OCI-LY3 (cell line): ENCODE results near the gene RBL1.
A peak's percentile ranks its signal among the peaks of the same experiment; 100 is the strongest.

Source experiments
- H2AFZ ChIP-seq: fragments of 200-600, 300-600 bp; shearing (Covaris generic); 2 replicates; pipeline ENCODE4 v1.6.0; 2014; ENCODE audit warnings: antibody characterized with exemption, low read depth, low read length
- H3K27ac ChIP-seq: fragments of 200-600, 300-600 bp; sonication (generic); 2 replicates; pipeline ENCODE4 v1.5.1; 2014; ENCODE audit warnings: mild to moderate bottlenecking, low read length, moderate library complexity, mixed read lengths
- H3K27me3 ChIP-seq: fragments of 200-600, 300-600 bp; sonication (generic); 2 replicates; pipeline ENCODE4 v1.6.1; 2014; ENCODE audit warnings: low read depth, low read length, mixed read lengths
- H3K36me3 ChIP-seq: fragments of 200-600, 300-600 bp; sonication (generic); replicated peaks from 2 replicates; pipeline ENCODE3; 2014; ENCODE audit warnings: low read depth, low read length, mixed read lengths
- H3K4me1 ChIP-seq: fragments of 300-600, 200-600 bp; sonication (generic); 2 replicates; pipeline ENCODE4 v1.6.1; 2014; ENCODE audit warnings: low read length, mixed read lengths
- H3K4me2 ChIP-seq: fragments of 200-600, 300-600 bp; sonication (generic); 2 replicates; pipeline ENCODE4 v1.6.1; 2014; ENCODE audit warnings: low read length, mixed read lengths
- H3K4me3 ChIP-seq: fragments of 300-600, 200-600 bp; sonication (generic); 2 replicates; pipeline ENCODE4 v1.5.1; 2014; ENCODE audit warnings: antibody characterized with exemption, mild to moderate bottlenecking, low read length, moderate library complexity
- H3K79me2 ChIP-seq: fragments of 300-600, 200-600 bp; shearing (Covaris generic); 2 replicates; pipeline ENCODE4 v1.6.1; 2014; ENCODE audit warnings: mild to moderate bottlenecking, low read length, mixed read lengths
- H3K9ac ChIP-seq: fragments of 300-600, 200-600 bp; shearing (Covaris generic); 2 replicates; pipeline ENCODE4 v1.6.0; 2014; ENCODE audit warnings: mild to moderate bottlenecking, low read length, moderate library complexity
- H3K9me3 ChIP-seq: fragments of 200-600, 300-600 bp; shearing (Covaris generic); 2 replicates; pipeline ENCODE4 v1.6.1; 2014; ENCODE audit warnings: low read length, mixed read lengths; ENCODE audit not compliant: insufficient read depth
- H4K20me1 ChIP-seq: fragments of 200-600, 300-600 bp; sonication (generic); 2 replicates; pipeline ENCODE4 v1.6.1; 2016; ENCODE audit warnings: low read length, mixed read lengths; ENCODE audit not compliant: insufficient read depth
- CTCF ChIP-seq: fragments of 200-600, 300-600 bp; sonication (generic); IDR thresholded peaks from 2 replicates; pipeline ENCODE4 v1.5.1; 2014; ENCODE audit warnings: antibody characterized with exemption, low read length, low read depth
- EZH2phosphoT487 ChIP-seq: fragments of 200-600 bp; shearing (Covaris generic); IDR thresholded peaks from 2 replicates; pipeline ENCODE4 v1.6.1; 2018; ENCODE audit warnings: antibody characterized with exemption, mixed run types, low read depth

The RBL1 gene

DNA sequence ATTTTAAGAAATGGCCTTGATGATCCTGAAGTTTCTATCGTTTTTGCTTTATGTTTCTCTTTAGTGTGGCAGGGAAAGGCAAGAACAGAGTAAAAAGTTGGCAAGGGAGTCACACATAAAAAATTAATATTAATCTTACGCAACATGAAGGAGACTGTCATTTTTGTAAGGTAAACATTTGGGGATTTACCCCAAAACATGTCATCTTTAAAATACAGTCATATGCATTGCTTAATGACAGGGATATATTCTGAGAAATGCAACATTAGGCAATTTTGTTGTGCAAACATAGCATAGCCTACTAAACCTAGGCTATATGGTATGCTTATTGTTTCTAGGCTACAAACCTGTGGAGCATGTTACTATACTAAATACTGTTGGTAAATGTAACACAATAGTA, 5.4 kb downstream of the RBL1 start:
- no peak overlapping the region for H3K27ac ChIP-seq
- no peak overlapping the region for H2AFZ ChIP-seq
- no peak overlapping the region for H3K4me3 ChIP-seq
- peaks cover 89% of the 10 kb centered on the region for H3K79me2 ChIP-seq
- H3K9ac ChIP-seq = no peak overlapping the region
- no peak overlapping the region for H3K4me2 ChIP-seq
- H3K36me3 ChIP-seq = peaks cover 52% of the 10 kb centered on the region
- TF ChIP-seq EZH2phosphoT487 (no peak), CTCF (no peak)
- H3K27me3 ChIP-seq = no peaks in the 10 kb centered on the region
- peaks cover 24% of the 10 kb centered on the region for H3K4me1 ChIP-seq
- H3K9me3 ChIP-seq = no peaks in the 10 kb centered on the region
- H4K20me1 ChIP-seq = peaks cover 11% of the 10 kb centered on the region

DNA sequence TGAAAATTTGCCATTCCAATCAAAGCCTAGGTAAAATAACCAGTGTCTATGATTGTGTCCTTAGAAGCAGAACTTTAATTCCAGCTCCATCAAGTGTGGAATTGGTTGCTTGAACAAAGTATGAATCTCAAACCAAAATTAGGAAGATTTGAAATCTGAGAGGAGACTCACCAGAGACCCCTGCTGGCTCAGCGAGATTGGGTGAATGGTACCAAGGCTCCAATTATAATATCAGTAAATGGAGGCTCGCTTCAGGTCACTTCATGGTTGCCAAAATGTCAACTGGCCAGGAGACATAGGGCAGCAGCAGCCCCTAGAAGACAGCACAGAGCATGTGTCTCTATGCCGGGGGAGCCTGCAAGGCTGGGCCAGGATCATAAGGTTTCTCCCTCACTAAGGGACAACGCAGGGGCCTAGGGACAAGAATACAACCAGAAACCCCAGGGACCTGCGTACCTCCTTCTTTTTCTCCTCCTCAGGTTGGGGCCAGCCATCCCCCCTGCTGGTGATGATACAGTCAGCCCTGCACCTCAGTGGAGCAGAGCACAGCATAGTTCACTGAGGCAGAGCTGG, 14.0 kb downstream of the RBL1 start:
- no peak overlapping the region for H2AFZ ChIP-seq
- no peaks in the 10 kb centered on the region for H3K4me1 ChIP-seq
- peaks cover 26% of the 10 kb centered on the region; the same call in 1 of the 2 replicates for H4K20me1 ChIP-seq
- no peak overlapping the region for H3K4me3 ChIP-seq
- TF ChIP-seq EZH2phosphoT487 (no peak), CTCF (peak; percentile 86)
- no peaks in the 10 kb centered on the region for H3K9me3 ChIP-seq
- no peak overlapping the region for H3K27ac ChIP-seq
- no peaks in the 10 kb centered on the region for H3K27me3 ChIP-seq
- H3K9ac ChIP-seq = no peak overlapping the region
- no peak overlapping the region for H3K4me2 ChIP-seq
- peaks cover 80% of the 10 kb centered on the region for H3K79me2 ChIP-seq
- peaks cover 70% of the 10 kb centered on the region for H3K36me3 ChIP-seq

GRCh38 chr20:37077009-37077408, 18.8 kb downstream of the RBL1 start:
- H3K36me3 ChIP-seq = peaks cover 72% of the 10 kb centered on the region

More at GRCh38 chr20:37077009-37077408, 18.8 kb downstream of the RBL1 start:
- Histone ChIP-seq H3K9me3 (peaks cover 13% of the 10 kb centered on the region), H3K79me2 (peaks cover 90% of the 10 kb centered on the region), H3K4me3 (no peak overlapping the region), H3K4me2 (no peak overlapping the region), H3K27ac (no peak overlapping the region), H4K20me1 (peaks cover 55% of the 10 kb centered on the region), H3K27me3 (no peaks in the 10 kb centered on the region), H3K9ac (no peak overlapping the region), H2AFZ (no peak overlapping the region), H3K4me1 (peaks cover 20% of the 10 kb centered on the region)
- TF ChIP-seq EZH2phosphoT487 (no peak), CTCF (no peak)
